C4-2B (cell line): Measurements from ENCODE around the gene IL10.

Source experiments
- CTCF ChIP-seq: fragments of 450-650 bp; conservative IDR thresholded peaks from 2 replicates; pipeline ENCODE4 v1.5.1; 2017; ENCODE audit warnings: mild to moderate bottlenecking
- ZFX ChIP-seq: fragments of 450-650 bp; IDR thresholded peaks from 2 replicates; pipeline ENCODE4 v1.6.1; 2017

DNA sequence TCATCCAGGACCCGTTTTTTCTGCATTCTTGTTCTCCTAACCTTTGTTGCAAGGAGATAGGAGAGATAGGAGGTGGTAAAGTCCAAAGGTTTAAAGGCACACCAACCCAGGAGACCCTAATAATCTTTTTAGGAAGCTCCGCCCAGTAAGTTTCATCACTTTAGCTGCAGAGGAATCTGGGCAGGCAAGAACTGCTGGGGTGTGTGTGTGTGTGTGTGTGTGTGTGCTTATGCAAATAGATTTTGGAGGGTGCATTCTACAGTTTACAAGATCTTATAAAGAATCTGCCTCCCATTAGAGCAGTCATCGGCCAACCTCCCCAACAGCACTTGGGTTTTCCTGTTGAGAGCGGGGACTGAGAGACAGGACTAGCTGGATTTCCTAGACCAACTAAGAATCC lies 3.9 kb upstream of the IL10 start:
- no peak for TF ChIP-seq CTCF
- TF ChIP-seq ZFX: no peak
